Keratinocyte (primary cell): ENCODE results near the gene CREG2. TPM values are rescaled to one million over a fixed set of nuclear protein-coding genes. Genes with fewer than 3 reads are reported as not detected.

ENCODE experiments used
- DNase-seq: peaks from one replicate; pipeline ENCODE4 v3.0.0-alpha.2; 2011; ENCODE audit warnings: low read depth, missing footprints, low spot score
- FAIRE-seq: peaks from 2 replicates; lab custom pipeline; 2011; peaks lifted over from hg19 to GRCh38; lab: Jason Lieb, UNC
- H2AFZ ChIP-seq: 2 replicates; pipeline ENCODE4 v1.6.0; 2012; ENCODE audit warnings: low read length, control low read depth, inconsistent platforms; ENCODE audit not compliant: control insufficient read depth
- H3K27ac ChIP-seq: 2 replicates; pipeline ENCODE4 v1.5.1; 2011; ENCODE audit warnings: low read length; ENCODE audit not compliant: control insufficient read depth, insufficient read depth
- H3K27me3 ChIP-seq: 3 replicates; pipeline ENCODE4 v1.6.0; 2011; ENCODE audit warnings: low read length; ENCODE audit not compliant: control insufficient read depth, insufficient read depth; ENCODE audit errors: extremely low read depth
- H3K36me3 ChIP-seq, 2 experiments: 2 replicates in 1 of 2; 3 replicates in 1 of 2; pipeline ENCODE4 v1.5.1; 2011; ENCODE audit warnings: low read length in 2 of 2, mild to moderate bottlenecking in 1 of 2; ENCODE audit not compliant: control insufficient read depth in 2 of 2, insufficient read depth in 2 of 2; ENCODE audit errors: extremely low read depth in 1 of 2
- H3K4me1 ChIP-seq: 3 replicates; pipeline ENCODE4 v1.5.1; 2011; ENCODE audit warnings: low read length; ENCODE audit not compliant: control insufficient read depth, insufficient read depth; ENCODE audit errors: extremely low read depth
- H3K4me2 ChIP-seq: 3 replicates; pipeline ENCODE4 v1.6.0; 2011; ENCODE audit warnings: low read depth, low read length; ENCODE audit not compliant: control insufficient read depth, insufficient read depth; ENCODE audit errors: extremely low read depth
- H3K4me3 ChIP-seq, 3 experiments: fragments of 200-600 bp in 1 of 3; sonication (generic) in 1 of 3; 2 replicates in 2 of 3; 3 replicates in 1 of 3; pipeline ENCODE4 v1.5.1; 2011 to 2016; ENCODE audit warnings: low read length in 3 of 3, mild to moderate bottlenecking in 3 of 3, control low read depth in 2 of 3, inconsistent platforms in 1 of 3, low read depth in 1 of 3, mixed read lengths in 1 of 3, mixed run types in 1 of 3, moderate library complexity in 1 of 3; ENCODE audit not compliant: control insufficient read depth in 2 of 3, insufficient read depth in 2 of 3; ENCODE audit errors: extremely low read depth in 1 of 3
- H3K79me2 ChIP-seq: 2 replicates; pipeline ENCODE4 v1.6.0; 2012; ENCODE audit warnings: low read length; ENCODE audit not compliant: control insufficient read depth, insufficient read depth
- H3K9ac ChIP-seq: 3 replicates; pipeline ENCODE4 v1.6.0; 2011; ENCODE audit warnings: low read length; ENCODE audit not compliant: control insufficient read depth, insufficient read depth; ENCODE audit errors: extremely low read depth
- H3K9me1 ChIP-seq: 3 replicates; pipeline ENCODE4 v1.6.0; 2011; ENCODE audit warnings: low read length; ENCODE audit not compliant: control insufficient read depth, insufficient read depth; ENCODE audit errors: extremely low read depth
- H3K9me3 ChIP-seq: 2 replicates; pipeline ENCODE4 v1.5.1; 2012; ENCODE audit warnings: low read depth, low read length; ENCODE audit not compliant: control insufficient read depth
- H4K20me1 ChIP-seq: 3 replicates; pipeline ENCODE4 v1.6.0; 2011; ENCODE audit warnings: low read length; ENCODE audit not compliant: control insufficient read depth, insufficient read depth; ENCODE audit errors: extremely low read depth
- EZH2 ChIP-seq: IDR thresholded peaks from one replicate; pipeline ENCODE4 v1.6.1; 2012; ENCODE audit warnings: inconsistent platforms, mild to moderate bottlenecking, low read length, moderate library complexity
- dilution Hi-C: fragments of 300-500 bp; cut with MboI; formaldehyde crosslinking; loops from one replicate; pipeline ENCODE4 v1.7.0; 2020; ENCODE audit warnings: low sequenced_read_pairs; ENCODE audit not compliant: extremely low pct_ligation_motif_present
- polyA plus RNA-seq, 5 experiments: library from polyadenylated mRNA; depleted of rRNA in 3 of 5; stranded (reverse) in 3 of 5; stranded (forward) in 1 of 5; unstranded in 1 of 5; fragments of >200 nt; gene quantifications; 1 replicate in 1 of 5; 2 replicates in 3 of 5; 3 replicates in 1 of 5; pipeline versions ENCODE4 v1.2.1 to v1.2.3, GENCODE V29; 2011 to 2012; ENCODE audit warnings: missing spikeins in 2 of 5, low read depth in 1 of 5, low replicate concordance in 1 of 5
- TF ChIP-seq, protein P1 (sequence below), 3 experiments: IDR thresholded peaks in 1 of 3; conservative IDR thresholded peaks in 1 of 3; optimal IDR thresholded peaks in 1 of 3; 2 replicates in 2 of 3; 3 replicates in 1 of 3; pipeline versions ENCODE3 to v1.5.1; 2011; ENCODE audit warnings: low read length in 3 of 3, mild to moderate bottlenecking in 3 of 3, moderate library complexity in 2 of 3, control low read depth in 1 of 3, inconsistent platforms in 1 of 3; ENCODE audit not compliant: insufficient read depth in 2 of 3; ENCODE audit errors: extremely low read depth in 1 of 3

Gene CREG2
- polyA plus RNA-seq, 1 donor (not counting 4 experiments of a cell fraction or from before 2014, with no cell fraction given) = 1.7 TPM

GRCh38 chr2:101348883-101349282 lies 38.4 kb downstream of the CREG2 start:
- no peak overlapping the region for H3K4me3 ChIP-seq
- no peaks in the 10 kb centered on the region for H3K36me3 ChIP-seq
- FAIRE-seq (no peak), DNase-seq (no peak)
- H3K9ac ChIP-seq = no peak overlapping the region
- H2AFZ ChIP-seq = no peak overlapping the region
- H3K79me2 ChIP-seq = no peaks in the 10 kb centered on the region
- H3K27ac ChIP-seq = no peak overlapping the region
- no peak overlapping the region for H3K4me2 ChIP-seq
- no peaks in the 10 kb centered on the region for H3K9me3 ChIP-seq
- no peaks in the 10 kb centered on the region for H3K27me3 ChIP-seq
- H3K9me1 ChIP-seq = no peaks in the 10 kb centered on the region
- dilution Hi-C loops = no loop called here
- TF ChIP-seq EZH2 = no peak
- TF ChIP-seq, protein P1, sequence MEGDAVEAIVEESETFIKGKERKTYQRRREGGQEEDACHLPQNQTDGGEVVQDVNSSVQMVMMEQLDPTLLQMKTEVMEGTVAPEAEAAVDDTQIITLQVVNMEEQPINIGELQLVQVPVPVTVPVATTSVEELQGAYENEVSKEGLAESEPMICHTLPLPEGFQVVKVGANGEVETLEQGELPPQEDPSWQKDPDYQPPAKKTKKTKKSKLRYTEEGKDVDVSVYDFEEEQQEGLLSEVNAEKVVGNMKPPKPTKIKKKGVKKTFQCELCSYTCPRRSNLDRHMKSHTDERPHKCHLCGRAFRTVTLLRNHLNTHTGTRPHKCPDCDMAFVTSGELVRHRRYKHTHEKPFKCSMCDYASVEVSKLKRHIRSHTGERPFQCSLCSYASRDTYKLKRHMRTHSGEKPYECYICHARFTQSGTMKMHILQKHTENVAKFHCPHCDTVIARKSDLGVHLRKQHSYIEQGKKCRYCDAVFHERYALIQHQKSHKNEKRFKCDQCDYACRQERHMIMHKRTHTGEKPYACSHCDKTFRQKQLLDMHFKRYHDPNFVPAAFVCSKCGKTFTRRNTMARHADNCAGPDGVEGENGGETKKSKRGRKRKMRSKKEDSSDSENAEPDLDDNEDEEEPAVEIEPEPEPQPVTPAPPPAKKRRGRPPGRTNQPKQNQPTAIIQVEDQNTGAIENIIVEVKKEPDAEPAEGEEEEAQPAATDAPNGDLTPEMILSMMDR (optimal IDR thresholded peaks at IDR 0.05 in 1 of 3, IDR thresholded peaks at IDR 0.05 in 1 of 3, conservative IDR thresholded peaks at IDR 0.05 in 1 of 3; ENCODE audit: extremely low read depth in 1 of 3, insufficient read depth in 2 of 3, low read length in 3 of 3) = no peak
- no peaks in the 10 kb centered on the region for H4K20me1 ChIP-seq
- H3K4me1 ChIP-seq = no peaks in the 10 kb centered on the region

- no peaks in the 10 kb centered on the region for H3K79me2 ChIP-seq
- no peak overlapping the region for H2AFZ ChIP-seq
- no peak overlapping the region for H3K9ac ChIP-seq
- FAIRE-seq (no peak), DNase-seq (no peak)
- H3K27me3 ChIP-seq = no peaks in the 10 kb centered on the region
- H3K9me3 ChIP-seq = no peaks in the 10 kb centered on the region
- peaks cover 4% of the 10 kb centered on the region for H3K4me1 ChIP-seq
- no peaks in the 10 kb centered on the region for H4K20me1 ChIP-seq
- no peaks in the 10 kb centered on the region for H3K36me3 ChIP-seq
- dilution Hi-C loops = no loop called here
- H3K27ac ChIP-seq = no peak overlapping the region
- TF ChIP-seq, protein P1 (optimal IDR thresholded peaks at IDR 0.05 in 1 of 3, IDR thresholded peaks at IDR 0.05 in 1 of 3, conservative IDR thresholded peaks at IDR 0.05 in 1 of 3; ENCODE audit: extremely low read depth in 1 of 3, insufficient read depth in 2 of 3, low read length in 3 of 3) = no peak
- no peak for TF ChIP-seq EZH2
- no peaks in the 10 kb centered on the region for H3K9me1 ChIP-seq
- H3K4me3 ChIP-seq = no peak overlapping the region
- no peak overlapping the region for H3K4me2 ChIP-seq
These were observed 40.4 kb downstream of the CREG2 start for GRCh38 chr2:101346909-101347308.
